ENCODE measurements around the gene APOL1. TPM values are rescaled to one million over a fixed set of nuclear protein-coding genes. Genes with fewer than 3 reads are reported as not detected.

The APOL1 gene
- total and polyA plus RNA-seq, 10 of the 15 experiments (the other 5 are each of a cell fraction or from before 2014, with no cell fraction given), result 9.0 to 42.0 (median 17.6) TPM

DNA sequence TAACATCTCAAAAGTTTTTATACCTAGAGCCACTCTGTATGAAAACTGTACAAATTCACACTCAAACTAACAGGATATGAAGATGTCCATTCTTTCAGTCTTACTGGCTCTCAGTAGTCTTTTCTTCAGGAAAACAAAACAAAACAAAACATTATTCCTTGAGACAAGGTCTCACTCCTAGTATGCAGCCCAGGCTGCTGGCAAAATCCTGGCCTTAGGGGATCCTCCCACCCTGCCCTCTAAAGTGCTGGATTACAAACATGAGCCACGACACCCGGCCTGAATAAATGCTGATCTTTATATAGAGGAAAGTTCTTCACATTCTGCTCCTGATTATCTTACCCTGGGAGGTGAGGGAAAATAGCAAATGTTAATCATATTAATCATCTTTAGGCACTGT, 18.7 kb upstream of the APOL1 start (continued):
- TF ChIP-seq, protein P1, sequence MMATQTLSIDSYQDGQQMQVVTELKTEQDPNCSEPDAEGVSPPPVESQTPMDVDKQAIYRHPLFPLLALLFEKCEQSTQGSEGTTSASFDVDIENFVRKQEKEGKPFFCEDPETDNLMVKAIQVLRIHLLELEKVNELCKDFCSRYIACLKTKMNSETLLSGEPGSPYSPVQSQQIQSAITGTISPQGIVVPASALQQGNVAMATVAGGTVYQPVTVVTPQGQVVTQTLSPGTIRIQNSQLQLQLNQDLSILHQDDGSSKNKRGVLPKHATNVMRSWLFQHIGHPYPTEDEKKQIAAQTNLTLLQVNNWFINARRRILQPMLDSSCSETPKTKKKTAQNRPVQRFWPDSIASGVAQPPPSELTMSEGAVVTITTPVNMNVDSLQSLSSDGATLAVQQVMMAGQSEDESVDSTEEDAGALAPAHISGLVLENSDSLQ (IDR thresholded peaks at IDR 0.05), result no peak
- TF ChIP-seq ZZZ3 (IDR thresholded peaks at IDR 0.05; ENCODE audit: control insufficient read depth, insufficient read length, low read depth), result no peak

DNA sequence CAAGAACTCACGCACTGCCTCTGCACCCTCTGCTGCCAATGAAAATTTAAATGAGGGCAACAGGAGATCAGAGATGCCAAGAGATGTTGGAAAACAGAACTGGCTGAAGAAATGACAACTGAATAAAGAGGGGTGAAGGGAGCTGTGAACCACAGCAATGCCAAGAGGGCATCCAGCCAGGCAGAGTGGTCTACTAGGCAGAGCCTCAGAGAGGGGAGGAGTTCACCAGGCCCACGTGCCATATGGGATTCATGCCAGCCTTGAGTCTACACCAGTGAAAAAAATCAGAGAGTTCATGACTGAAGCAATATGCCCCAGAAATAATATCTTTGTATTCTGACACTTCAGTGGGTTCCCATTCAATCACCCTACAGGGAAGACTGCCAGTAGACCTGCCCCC, 18.0 kb upstream of the APOL1 start:
- ChIA-PET CTCF (interaction anchor here (2.0 to 6.6 kb wide), 2 partner anchors 40 to 42 kb away, joined by 9 to 55 read pairs; no protein-coding TSS in a partner anchor), POLR2A (interaction anchor here (1.3 kb wide), 1 partner anchor 18 kb away, joined by 4 read pairs; the partner anchor contains the start of gene APOL1), RAD21 (ENCODE audit: unreplicated experiment) (interaction anchor here (1.0 kb wide), 1 partner anchor 19 kb away, joined by 3 read pairs; no protein-coding TSS in a partner anchor), SMC1A (ENCODE audit: uncharacterized antibody, unreplicated experiment) (interaction anchor here (1.5 to 9.5 kb wide), 3 partner anchors 9 to 51 kb away, joined by 3 to 165 read pairs (median 6); partner anchors contain the start of gene APOL1)
- Histone ChIP-seq H3K4me2 (ENCODE audit: control insufficient read depth, insufficient read depth) (peak overlapping the region; percentile 60), H3K9me3 (replicated peaks; ENCODE audit: control insufficient read depth, insufficient read depth, low read length) (no peaks in the 10 kb centered on the region; the same call in 2 of the 3 replicates), H3K9ac (ENCODE audit: control insufficient read depth, insufficient read depth, low read length) (no peak overlapping the region), H3K36me3 (ENCODE audit: control insufficient read depth in 2 of 2, insufficient read depth in 2 of 2, low read length in 1 of 2) (peaks cover 6 to 26% of the 10 kb centered on the region in 2 experiments; a peak in 3 of 4 replicates), H2AFZ (ENCODE audit: control insufficient read depth, low read depth, low read length) (no peak overlapping the region), H3K79me2 (ENCODE audit: control insufficient read depth, insufficient read depth, low read length) (peaks cover 43% of the 10 kb centered on the region), H4K20me1 (ENCODE audit: control insufficient read depth, insufficient read depth) (no peaks in the 10 kb centered on the region), H3K27ac (ENCODE audit: control insufficient read depth, insufficient read depth) (no peak overlapping the region), H3K4me3 (peak overlapping the region; percentile 21; the same call in 1 of the 2 replicates), H3K27me3 (replicated peaks in 1 of 2; ENCODE audit: control insufficient read depth in 2 of 2, insufficient read depth in 2 of 2, low read length in 1 of 2) (no peaks in the 10 kb centered on the region), H3K4me1 (ENCODE audit: control insufficient read depth, insufficient read depth, low read length) (peaks cover 30% of the 10 kb centered on the region)
- FAIRE-seq (no peak), DNase-seq (ENCODE audit: low read depth, low spot score) (no peak), ATAC-seq (no peak)
- in situ Hi-C loops (cut with MboI) (no loop called here), intact Hi-C loops (cut with micrococcal nuclease; ENCODE audit: unreplicated experiment) (loop anchor here (5.0 kb wide), 1 partner anchor 42 kb away; no protein-coding TSS in a partner anchor)
- WGBS (ENCODE audit: insufficient coverage, insufficient replicate concordance, low lambda C conversion rate, missing lambda C conversion rate), result 89% methylated on average over 2 of the region's 2 CpGs
- BruUV-seq (replicated peaks), result no TSS peak
- TF ChIP-seq WRNIP1 (IDR thresholded peaks at IDR 0.05; ENCODE audit: borderline replicate concordance, low read depth, low read length), result no peak
- no peak for TF ChIP-seq HDGF (IDR thresholded peaks at IDR 0.05)
- TF ChIP-seq IKZF2 (IDR thresholded peaks at IDR 0.05), result no peak
- no peak for TF ChIP-seq CREM (IDR thresholded peaks at IDR 0.05; ENCODE audit: low read depth)
- TF ChIP-seq ESRRA (IDR thresholded peaks at IDR 0.05; ENCODE audit: low read length), result no peak
- TF ChIP-seq E2F8 (IDR thresholded peaks at IDR 0.05; ENCODE audit: low read depth, partially characterized antibody), result no peak
- TF ChIP-seq MTA2 (IDR thresholded peaks at IDR 0.05; ENCODE audit: low read depth), result no peak
- no peak for TF ChIP-seq KDM1A (IDR thresholded peaks at IDR 0.05; ENCODE audit: borderline replicate concordance)
- TF ChIP-seq, protein P2, sequence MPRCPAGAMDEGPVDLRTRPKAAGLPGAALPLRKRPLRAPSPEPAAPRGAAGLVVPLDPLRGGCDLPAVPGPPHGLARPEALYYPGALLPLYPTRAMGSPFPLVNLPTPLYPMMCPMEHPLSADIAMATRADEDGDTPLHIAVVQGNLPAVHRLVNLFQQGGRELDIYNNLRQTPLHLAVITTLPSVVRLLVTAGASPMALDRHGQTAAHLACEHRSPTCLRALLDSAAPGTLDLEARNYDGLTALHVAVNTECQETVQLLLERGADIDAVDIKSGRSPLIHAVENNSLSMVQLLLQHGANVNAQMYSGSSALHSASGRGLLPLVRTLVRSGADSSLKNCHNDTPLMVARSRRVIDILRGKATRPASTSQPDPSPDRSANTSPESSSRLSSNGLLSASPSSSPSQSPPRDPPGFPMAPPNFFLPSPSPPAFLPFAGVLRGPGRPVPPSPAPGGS (IDR thresholded peaks at IDR 0.05; ENCODE audit: borderline replicate concordance, insufficient read depth, low read depth, low read length, poor library complexity, severe bottlenecking), result no peak
- no peak for TF ChIP-seq NKRF (conservative IDR thresholded peaks at IDR 0.05)
- no peak for TF ChIP-seq BCL11A (IDR thresholded peaks at IDR 0.05; ENCODE audit: low read depth, low read length)
- TF ChIP-seq EED (IDR thresholded peaks at IDR 0.05; ENCODE audit: low read depth), result no peak
- no peak for TF ChIP-seq TCF3 (IDR thresholded peaks at IDR 0.05; ENCODE audit: borderline replicate concordance, insufficient read depth, low read depth, low read length)
- no peak for TF ChIP-seq KAT2A (conservative IDR thresholded peaks at IDR 0.05; ENCODE audit: control insufficient read depth, low read depth, low read length)
